ENCODE measurements around the gene CDKAL1. TPM values are rescaled to one million over a fixed set of nuclear protein-coding genes. Genes with fewer than 3 reads are reported as not detected.

The CDKAL1 gene
- total RNA-seq, 1 donor from 2014 or later = 14.8 TPM

GRCh38 chr6:20629509-20629908 is 95.3 kb downstream of the CDKAL1 start:
- H3K9me3 Mint-ChIP-seq (ENCODE audit: unreplicated experiment) = peaks cover 13% of the 10 kb centered on the region
- peaks cover 4% of the 10 kb centered on the region for H3K4me1 Mint-ChIP-seq (ENCODE audit: unreplicated experiment)
- peaks cover 2% of the 10 kb centered on the region for H3K36me3 Mint-ChIP-seq (ENCODE audit: unreplicated experiment)
- no peak overlapping the region for H3K4me3 Mint-ChIP-seq (ENCODE audit: unreplicated experiment)
- no peak overlapping the region for H3K27ac Mint-ChIP-seq (ENCODE audit: unreplicated experiment)
- DNase-seq (ENCODE audit: extremely low spot score, unreplicated experiment) = no peak
- no peaks in the 10 kb centered on the region for H3K27me3 Mint-ChIP-seq (ENCODE audit: unreplicated experiment)
- no peak for TF ChIP-seq CTCF (IDR thresholded peaks at IDR 0.05)

GRCh38 chr6:20630136-20630535 is 95.9 kb downstream of the CDKAL1 start:
- Mint-ChIP-seq H3K27ac (ENCODE audit: unreplicated experiment) (no peak overlapping the region), H3K36me3 (ENCODE audit: unreplicated experiment) (peaks cover 2% of the 10 kb centered on the region), H3K4me3 (ENCODE audit: unreplicated experiment) (no peak overlapping the region), H3K4me1 (ENCODE audit: unreplicated experiment) (no peaks in the 10 kb centered on the region), H3K9me3 (ENCODE audit: unreplicated experiment) (peaks cover 13% of the 10 kb centered on the region), H3K27me3 (ENCODE audit: unreplicated experiment) (no peaks in the 10 kb centered on the region)
- DNase-seq (ENCODE audit: extremely low spot score, unreplicated experiment) = no peak
- TF ChIP-seq CTCF (IDR thresholded peaks at IDR 0.05) = no peak

- DNase-seq (ENCODE audit: extremely low spot score, unreplicated experiment) = no peak
- Mint-ChIP-seq H3K4me1 (ENCODE audit: unreplicated experiment) (no peaks in the 10 kb centered on the region), H3K27ac (ENCODE audit: unreplicated experiment) (no peak overlapping the region), H3K36me3 (ENCODE audit: unreplicated experiment) (peaks cover 2% of the 10 kb centered on the region), H3K27me3 (ENCODE audit: unreplicated experiment) (no peaks in the 10 kb centered on the region), H3K4me3 (ENCODE audit: unreplicated experiment) (no peak overlapping the region), H3K9me3 (ENCODE audit: unreplicated experiment) (peaks cover 13% of the 10 kb centered on the region)
- TF ChIP-seq CTCF (IDR thresholded peaks at IDR 0.05) = no peak
These were observed 96.6 kb downstream of the CDKAL1 start for GRCh38 chr6:20630617-20631548.

- H3K36me3 Mint-ChIP-seq (ENCODE audit: unreplicated experiment) = peaks cover 2% of the 10 kb centered on the region
- no peak for DNase-seq (ENCODE audit: extremely low spot score, unreplicated experiment)
- TF ChIP-seq CTCF (IDR thresholded peaks at IDR 0.05) = no peak
- H3K4me3 Mint-ChIP-seq (ENCODE audit: unreplicated experiment) = no peak overlapping the region
- peaks cover 13% of the 10 kb centered on the region for H3K9me3 Mint-ChIP-seq (ENCODE audit: unreplicated experiment)
- H3K27me3 Mint-ChIP-seq (ENCODE audit: unreplicated experiment) = no peaks in the 10 kb centered on the region
- no peaks in the 10 kb centered on the region for H3K4me1 Mint-ChIP-seq (ENCODE audit: unreplicated experiment)
- H3K27ac Mint-ChIP-seq (ENCODE audit: unreplicated experiment) = no peak overlapping the region
These were observed 97.3 kb downstream of the CDKAL1 start for GRCh38 chr6:20631549-20631924.

- no peak for TF ChIP-seq CTCF (IDR thresholded peaks at IDR 0.05)
- Mint-ChIP-seq H3K9me3 (ENCODE audit: unreplicated experiment) (peaks cover 13% of the 10 kb centered on the region), H3K27me3 (ENCODE audit: unreplicated experiment) (no peaks in the 10 kb centered on the region), H3K27ac (ENCODE audit: unreplicated experiment) (no peak overlapping the region), H3K4me1 (ENCODE audit: unreplicated experiment) (peaks cover 2% of the 10 kb centered on the region), H3K4me3 (ENCODE audit: unreplicated experiment) (no peak overlapping the region), H3K36me3 (ENCODE audit: unreplicated experiment) (peaks cover 2% of the 10 kb centered on the region)
- no peak for DNase-seq (ENCODE audit: extremely low spot score, unreplicated experiment)
These were observed 98.4 kb downstream of the CDKAL1 start for GRCh38 chr6:20632696-20633095.

Measured in osteocyte (in vitro differentiated cells).